HepG2 (cell line): ENCODE data around the gene NPB. TPM values are rescaled to one million over a fixed set of nuclear protein-coding genes. Genes with fewer than 3 reads are reported as not detected.

Source experiments
- AKAP8 ChIP-seq: sonication (generic); formaldehyde crosslinking; IDR thresholded peaks from 2 replicates; pipeline ENCODE4 v1.5.1; 2020; ENCODE audit warnings: mild to moderate bottlenecking, missing genetic modification reagents
- CCAR2 ChIP-seq: fragments of 200-400 bp; formaldehyde crosslinking; optimal IDR thresholded peaks from 2 replicates; pipeline ENCODE3; 2018; ENCODE audit warnings: low read depth, mild to moderate bottlenecking, low read length, moderate library complexity
- GMEB2 ChIP-seq: IDR thresholded peaks from 2 replicates; pipeline ENCODE4 v1.6.1; 2016; ENCODE audit warnings: missing biosample characterization, missing genetic modification reagents, low read depth
- GTF2F1 ChIP-seq: fragments of 150-350 bp; IDR thresholded peaks from 2 replicates; pipeline ENCODE4 v1.6.1; 2014; ENCODE audit warnings: low read length
- HCFC1 ChIP-seq: fragments of 150-350 bp; IDR thresholded peaks from 2 replicates; pipeline ENCODE4 v1.6.1; 2014; ENCODE audit warnings: low read depth, low read length
- HMG20B ChIP-seq: conservative IDR thresholded peaks from 2 replicates; pipeline ENCODE4 v1.6.1; 2016; ENCODE audit warnings: missing genetic modification reagents, missing compliant biosample characterization
- HMGXB3 ChIP-seq: sonication (generic); formaldehyde crosslinking; IDR thresholded peaks from 2 replicates; pipeline ENCODE4 v1.4.0; 2020; ENCODE audit warnings: missing genetic modification reagents, borderline replicate concordance
- KDM2A ChIP-seq: sonication (generic); formaldehyde crosslinking; IDR thresholded peaks from 2 replicates; pipeline ENCODE4 v1.4.0; 2020; ENCODE audit warnings: low read depth, missing genetic modification reagents, borderline replicate concordance
- RBM22 ChIP-seq: fragments of 200-400 bp; formaldehyde crosslinking; optimal IDR thresholded peaks from 2 replicates; pipeline ENCODE3; 2017; ENCODE audit warnings: mild to moderate bottlenecking, low read length, moderate library complexity
- SP2 ChIP-seq: sonication (generic); formaldehyde crosslinking; IDR thresholded peaks from 2 replicates; pipeline ENCODE4 v1.5.1; 2020; ENCODE audit warnings: mild to moderate bottlenecking, missing genetic modification reagents
- ZBTB37 ChIP-seq: sonication (generic); formaldehyde crosslinking; IDR thresholded peaks from 2 replicates; pipeline ENCODE4 v1.4.0; 2020; ENCODE audit warnings: mild to moderate bottlenecking, missing genetic modification reagents
- ZBTB7B ChIP-seq: sonication (generic); formaldehyde crosslinking; IDR thresholded peaks from 2 replicates; pipeline ENCODE4 v1.4.0; 2020; ENCODE audit warnings: missing genetic modification reagents
- ZKSCAN1 ChIP-seq: fragments of 150-350 bp; IDR thresholded peaks from 2 replicates; pipeline ENCODE4 v1.6.1; 2014; ENCODE audit warnings: low read length
- ZNF12 ChIP-seq: sonication (generic); formaldehyde crosslinking; IDR thresholded peaks from 2 replicates; pipeline ENCODE4 v1.5.0; 2020; ENCODE audit warnings: missing genetic modification reagents
- ZNF18 ChIP-seq: sonication (generic); formaldehyde crosslinking; IDR thresholded peaks from 2 replicates; pipeline ENCODE4 v1.8.0; 2022; ENCODE audit warnings: mild to moderate bottlenecking, missing genetic modification reagents; ENCODE audit not compliant: insufficient replicate concordance
- ZNF180 ChIP-seq: sonication (generic); formaldehyde crosslinking; IDR thresholded peaks from 2 replicates; pipeline ENCODE4 v1.4.0; 2020; ENCODE audit warnings: low read depth, missing genetic modification reagents, borderline replicate concordance
- ZNF20 ChIP-seq: sonication (generic); formaldehyde crosslinking; IDR thresholded peaks from 2 replicates; pipeline ENCODE4 v1.4.0; 2020; ENCODE audit warnings: mild to moderate bottlenecking, moderate library complexity, missing genetic modification reagents
- ZNF260 ChIP-seq: sonication (generic); formaldehyde crosslinking; IDR thresholded peaks from 2 replicates; pipeline ENCODE4 v1.4.0; 2020; ENCODE audit warnings: missing genetic modification reagents, low read depth, mild to moderate bottlenecking, borderline replicate concordance
- ZNF3 ChIP-seq: IDR thresholded peaks from 2 replicates; pipeline ENCODE4 v1.7.0; 2017; ENCODE audit warnings: inconsistent platforms
- ZNF333 ChIP-seq: sonication (generic); formaldehyde crosslinking; IDR thresholded peaks from 2 replicates; pipeline ENCODE4 v1.4.0; 2020; ENCODE audit warnings: mild to moderate bottlenecking, missing genetic modification reagents, borderline replicate concordance
- ZNF619 ChIP-seq: sonication (generic); formaldehyde crosslinking; IDR thresholded peaks from 2 replicates; pipeline ENCODE4 v1.4.0; 2020; ENCODE audit warnings: mild to moderate bottlenecking, missing genetic modification reagents
- ZNF674 ChIP-seq: sonication (generic); formaldehyde crosslinking; IDR thresholded peaks from 2 replicates; pipeline ENCODE4 v1.5.0; 2020; ENCODE audit warnings: low read depth, mild to moderate bottlenecking, missing genetic modification reagents
- polyA plus RNA-seq, 8 experiments: library from polyadenylated mRNA; depleted of rRNA in 3 of 8; stranded (reverse) in 7 of 8; unstranded in 1 of 8; fragments of >200 nt; fragmentation: Illumina TruSeq in 4 of 8; extraction: Trizol in 4 of 8; gene quantifications; 2 replicates each; pipeline versions ENCODE4 v1.2.1 to v1.2.3, GENCODE V29; 2011 to 2016; ENCODE audit warnings: low read depth in 4 of 8, missing spikeins in 1 of 8, mixed read lengths in 1 of 8; ENCODE audit not compliant: insufficient read depth in 1 of 8
- total RNA-seq, 5 experiments: library from RNA; depleted of rRNA; stranded (reverse); fragments of >200 nt; fragmentation: Illumina TruSeq; extraction: Trizol; gene quantifications; 2 replicates each; pipeline ENCODE4 v1.2.3, GENCODE V29; 2016; ENCODE audit warnings: low read depth in 1 of 5

NPB gene
- total and polyA plus RNA-seq, 2 of the 13 experiments (the other 11 are each of a cell fraction or from before 2014, with no cell fraction given): 0.11 to 0.93 TPM

- TF ChIP-seq GTF2F1 (no peak), ZNF619 (CRISPR knock-in tag) (no peak), KDM2A (CRISPR knock-in tag) (no peak), AKAP8 (CRISPR knock-in tag) (no peak; the same call in 1 of the 2 replicates), ZBTB37 (CRISPR knock-in tag) (no peak), ZNF674 (no peak), SP2 (CRISPR knock-in tag) (no peak), GMEB2 (CRISPR knock-in tag) (no peak), ZKSCAN1 (no peak), ZBTB7B (CRISPR knock-in tag) (no peak), ZNF3 (CRISPR knock-in tag) (no peak), ZNF260 (no peak), ZNF180 (CRISPR knock-in tag) (no peak), ZNF18 (no peak), ZNF333 (no peak), CCAR2 (no peak), RBM22 (no peak), ZNF12 (CRISPR knock-in tag) (no peak), HCFC1 (no peak), ZNF20 (CRISPR knock-in tag) (no peak), HMGXB3 (CRISPR knock-in tag) (no peak), HMG20B (CRISPR knock-in tag) (no peak)
Observed at GRCh38 chr17:81854974-81855774, 46.9 kb upstream of the NPB start (continued).
